Loucy (cell line): Measurements from ENCODE around the gene KATNIP.

Experiments used
- H2AFZ ChIP-seq: fragments of 200-600 bp; sonication (generic); 2 replicates; pipeline ENCODE4 v1.6.0; 2016; ENCODE audit warnings: antibody characterized with exemption, mild to moderate bottlenecking, low read length, moderate library complexity
- H3F3A ChIP-seq: fragments of 200-600 bp; 2 replicates; pipeline ENCODE4 v1.6.0; 2016; ENCODE audit warnings: antibody characterized with exemption, low read depth, mild to moderate bottlenecking
- H3K27me3 ChIP-seq: fragments of 200-600 bp; sonication (generic); 2 replicates; pipeline ENCODE4 v1.6.1; 2014; ENCODE audit warnings: low read length, mild to moderate bottlenecking; ENCODE audit not compliant: insufficient read depth, poor library complexity, severe bottlenecking
- H3K36me3 ChIP-seq: fragments of 200-600 bp; sonication (generic); 2 replicates; pipeline ENCODE4 v1.6.1; 2016; ENCODE audit warnings: low read length; ENCODE audit not compliant: insufficient read depth
- H3K4me1 ChIP-seq: fragments of 200-600 bp; sonication (generic); 2 replicates; pipeline ENCODE4 v1.5.1; 2014; ENCODE audit warnings: low read length, mild to moderate bottlenecking; ENCODE audit not compliant: insufficient read depth, poor library complexity, severe bottlenecking
- H3K4me2 ChIP-seq: fragments of 200-600 bp; sonication (generic); 2 replicates; pipeline ENCODE4 v1.6.0; 2014; ENCODE audit warnings: antibody characterized with exemption, low read length, low read depth, mild to moderate bottlenecking; ENCODE audit not compliant: poor library complexity, severe bottlenecking
- H3K4me3 ChIP-seq: fragments of 200-600 bp; sonication (generic); 2 replicates; pipeline ENCODE4 v1.5.1; 2014; ENCODE audit warnings: low read length, mild to moderate bottlenecking, mixed read lengths; ENCODE audit not compliant: poor library complexity, severe bottlenecking
- H3K79me2 ChIP-seq: fragments of 200-600 bp; sonication (generic); 2 replicates; pipeline ENCODE4 v1.6.1; 2014; ENCODE audit warnings: low read length; ENCODE audit not compliant: insufficient read depth
- H3K9ac ChIP-seq: fragments of 200-600 bp; sonication (generic); 2 replicates; pipeline ENCODE4 v1.6.0; 2014; ENCODE audit warnings: mild to moderate bottlenecking, low read depth, low read length, moderate library complexity; ENCODE audit not compliant: poor library complexity, severe bottlenecking
- H3K9me2 ChIP-seq: fragments of 200-600 bp; sonication (generic); replicated peaks from 2 replicates; pipeline ENCODE4 v1.6.1; 2016; ENCODE audit warnings: low read depth, low read length, mixed read lengths
- H3K9me3 ChIP-seq: fragments of 200-600 bp; sonication (generic); 2 replicates; pipeline ENCODE4 v1.6.1; 2014; ENCODE audit warnings: mild to moderate bottlenecking, antibody characterized with exemption, low read length, low read depth; ENCODE audit not compliant: insufficient read depth
- H4K20me1 ChIP-seq: fragments of 200-600 bp; sonication (generic); 2 replicates; pipeline ENCODE4 v1.6.0; 2014; ENCODE audit warnings: antibody characterized with exemption, low read length, mild to moderate bottlenecking; ENCODE audit not compliant: insufficient read depth, poor library complexity, severe bottlenecking
- EZH2phosphoT487 ChIP-seq: fragments of 200-600 bp; IDR thresholded peaks from 2 replicates; pipeline ENCODE4 v1.6.1; 2018; ENCODE audit warnings: antibody characterized with exemption, mild to moderate bottlenecking, moderate library complexity, borderline replicate concordance
- TF ChIP-seq, protein P1 (sequence below): fragments of 200-600 bp; sonication (generic); conservative IDR thresholded peaks from 2 replicates; pipeline ENCODE4 v1.5.1; 2014; ENCODE audit warnings: mild to moderate bottlenecking, antibody characterized with exemption, low read length

Gene KATNIP

DNA sequence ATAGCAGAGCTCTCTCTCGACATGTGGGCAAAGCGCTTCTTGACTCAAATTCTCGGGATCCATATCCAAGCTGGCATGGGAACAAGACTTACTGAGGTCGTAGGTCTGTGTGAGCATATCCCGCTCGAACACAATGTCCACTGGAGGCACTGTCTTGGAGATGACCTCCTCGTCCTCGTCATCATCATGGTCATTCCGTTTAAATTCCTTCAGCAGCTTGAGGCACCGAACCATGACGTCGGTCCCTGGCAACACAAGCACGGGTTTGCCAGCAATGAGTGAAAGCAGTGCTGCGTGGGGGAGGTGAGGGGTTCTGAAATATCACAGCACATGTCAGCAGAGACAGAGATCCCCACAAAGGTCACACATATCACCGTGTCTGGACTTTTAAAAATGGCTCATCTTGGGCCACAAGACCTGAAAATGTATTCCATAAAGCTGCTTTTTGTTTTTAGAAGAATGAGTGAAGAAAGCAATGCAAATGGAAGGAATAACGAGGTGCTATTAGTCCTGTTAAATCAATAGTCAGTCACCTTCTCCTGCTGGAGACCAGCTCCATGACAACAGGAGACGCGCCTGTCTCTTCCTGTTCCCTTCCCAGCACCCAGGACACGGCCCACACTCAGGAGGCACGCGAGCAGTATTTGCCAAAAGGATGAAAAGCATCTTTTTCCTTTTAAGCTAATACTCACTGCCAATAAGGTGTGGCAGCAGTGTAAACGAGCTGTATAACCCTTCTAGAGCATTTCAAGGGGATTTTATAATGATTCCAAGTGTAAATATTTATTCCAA is 38.1 kb upstream of the KATNIP start:
- Histone ChIP-seq H2AFZ (no peak overlapping the region), H3K27me3 (no peaks in the 10 kb centered on the region), H3K79me2 (no peaks in the 10 kb centered on the region), H3F3A (no peaks in the 10 kb centered on the region), H4K20me1 (no peaks in the 10 kb centered on the region), H3K9ac (no peak overlapping the region), H3K4me2 (no peak overlapping the region), H3K4me1 (no peaks in the 10 kb centered on the region), H3K36me3 (peaks cover 54% of the 10 kb centered on the region), H3K4me3 (no peak overlapping the region), H3K9me3 (no peaks in the 10 kb centered on the region), H3K9me2 (no peaks in the 10 kb centered on the region)
- TF ChIP-seq, protein P1, sequence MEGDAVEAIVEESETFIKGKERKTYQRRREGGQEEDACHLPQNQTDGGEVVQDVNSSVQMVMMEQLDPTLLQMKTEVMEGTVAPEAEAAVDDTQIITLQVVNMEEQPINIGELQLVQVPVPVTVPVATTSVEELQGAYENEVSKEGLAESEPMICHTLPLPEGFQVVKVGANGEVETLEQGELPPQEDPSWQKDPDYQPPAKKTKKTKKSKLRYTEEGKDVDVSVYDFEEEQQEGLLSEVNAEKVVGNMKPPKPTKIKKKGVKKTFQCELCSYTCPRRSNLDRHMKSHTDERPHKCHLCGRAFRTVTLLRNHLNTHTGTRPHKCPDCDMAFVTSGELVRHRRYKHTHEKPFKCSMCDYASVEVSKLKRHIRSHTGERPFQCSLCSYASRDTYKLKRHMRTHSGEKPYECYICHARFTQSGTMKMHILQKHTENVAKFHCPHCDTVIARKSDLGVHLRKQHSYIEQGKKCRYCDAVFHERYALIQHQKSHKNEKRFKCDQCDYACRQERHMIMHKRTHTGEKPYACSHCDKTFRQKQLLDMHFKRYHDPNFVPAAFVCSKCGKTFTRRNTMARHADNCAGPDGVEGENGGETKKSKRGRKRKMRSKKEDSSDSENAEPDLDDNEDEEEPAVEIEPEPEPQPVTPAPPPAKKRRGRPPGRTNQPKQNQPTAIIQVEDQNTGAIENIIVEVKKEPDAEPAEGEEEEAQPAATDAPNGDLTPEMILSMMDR, result no peak
- TF ChIP-seq EZH2phosphoT487, result no peak

- Histone ChIP-seq H3K4me2 (no peak overlapping the region), H4K20me1 (no peaks in the 10 kb centered on the region), H3K9me2 (no peaks in the 10 kb centered on the region), H3F3A (no peaks in the 10 kb centered on the region), H3K4me3 (no peak overlapping the region), H3K79me2 (no peaks in the 10 kb centered on the region), H3K27me3 (no peaks in the 10 kb centered on the region), H3K4me1 (no peaks in the 10 kb centered on the region), H3K36me3 (peaks cover 43% of the 10 kb centered on the region), H3K9me3 (no peaks in the 10 kb centered on the region), H3K9ac (no peak overlapping the region), H2AFZ (no peak overlapping the region)
- TF ChIP-seq, protein P1, result no peak
- no peak for TF ChIP-seq EZH2phosphoT487
Observed at GRCh38 chr16:27514806-27515205, 35.1 kb upstream of the KATNIP start.

DNA sequence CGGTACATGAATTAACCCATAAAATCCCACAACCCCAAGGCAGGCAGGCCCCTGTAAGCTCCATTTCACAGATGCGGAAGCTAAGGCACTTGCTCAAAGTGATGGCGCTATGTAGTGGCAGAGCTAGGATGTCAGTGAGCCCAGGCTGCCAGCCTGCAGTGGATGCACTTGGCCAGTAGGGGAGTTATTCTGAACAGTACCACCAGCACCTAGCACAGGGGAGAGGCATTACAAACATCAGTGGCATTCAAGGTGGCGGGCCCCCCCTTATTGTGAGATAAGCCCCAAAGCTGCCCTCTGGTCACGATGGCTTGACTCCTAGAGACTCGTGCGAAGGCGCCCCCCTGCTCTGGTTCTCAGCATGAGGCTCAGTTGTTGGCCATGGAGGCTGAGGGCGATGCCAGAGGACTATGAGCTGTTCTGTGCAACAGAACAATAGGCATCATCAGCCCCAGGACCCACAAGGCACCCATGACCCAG is 34.0 kb upstream of the KATNIP start:
- Histone ChIP-seq H3K9me2 (no peaks in the 10 kb centered on the region), H3K27me3 (no peaks in the 10 kb centered on the region), H3K4me3 (no peak overlapping the region), H3K9me3 (no peaks in the 10 kb centered on the region), H3K36me3 (peaks cover 34% of the 10 kb centered on the region), H4K20me1 (no peaks in the 10 kb centered on the region), H2AFZ (no peak overlapping the region), H3K79me2 (no peaks in the 10 kb centered on the region), H3F3A (no peaks in the 10 kb centered on the region), H3K9ac (no peak overlapping the region), H3K4me2 (no peak overlapping the region), H3K4me1 (no peaks in the 10 kb centered on the region)
- TF ChIP-seq, protein P1, result peak; percentile 77
- TF ChIP-seq EZH2phosphoT487, result no peak
